ENCODE data around the gene KCNB1.

DNA sequence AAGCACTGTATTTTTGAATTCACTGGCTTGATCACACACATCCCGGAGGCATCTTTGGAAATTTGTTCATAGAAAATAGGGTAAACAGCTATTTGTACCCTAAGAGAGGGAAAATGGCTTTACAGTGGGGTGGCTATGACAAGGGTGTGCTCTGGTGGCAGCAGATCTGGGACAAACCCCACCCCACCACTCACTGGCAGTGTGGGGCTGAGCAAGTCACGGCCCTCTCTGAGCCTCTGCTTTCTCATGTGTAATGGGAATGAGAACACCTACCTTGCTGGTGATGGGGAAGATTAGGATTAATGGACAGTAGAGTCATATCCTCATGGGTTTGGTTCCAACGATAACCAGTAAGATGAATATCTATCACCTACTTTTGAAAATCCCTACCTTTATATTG lies 78.0 kb downstream of the KCNB1 start:
- TF ChIP-seq, protein P1, sequence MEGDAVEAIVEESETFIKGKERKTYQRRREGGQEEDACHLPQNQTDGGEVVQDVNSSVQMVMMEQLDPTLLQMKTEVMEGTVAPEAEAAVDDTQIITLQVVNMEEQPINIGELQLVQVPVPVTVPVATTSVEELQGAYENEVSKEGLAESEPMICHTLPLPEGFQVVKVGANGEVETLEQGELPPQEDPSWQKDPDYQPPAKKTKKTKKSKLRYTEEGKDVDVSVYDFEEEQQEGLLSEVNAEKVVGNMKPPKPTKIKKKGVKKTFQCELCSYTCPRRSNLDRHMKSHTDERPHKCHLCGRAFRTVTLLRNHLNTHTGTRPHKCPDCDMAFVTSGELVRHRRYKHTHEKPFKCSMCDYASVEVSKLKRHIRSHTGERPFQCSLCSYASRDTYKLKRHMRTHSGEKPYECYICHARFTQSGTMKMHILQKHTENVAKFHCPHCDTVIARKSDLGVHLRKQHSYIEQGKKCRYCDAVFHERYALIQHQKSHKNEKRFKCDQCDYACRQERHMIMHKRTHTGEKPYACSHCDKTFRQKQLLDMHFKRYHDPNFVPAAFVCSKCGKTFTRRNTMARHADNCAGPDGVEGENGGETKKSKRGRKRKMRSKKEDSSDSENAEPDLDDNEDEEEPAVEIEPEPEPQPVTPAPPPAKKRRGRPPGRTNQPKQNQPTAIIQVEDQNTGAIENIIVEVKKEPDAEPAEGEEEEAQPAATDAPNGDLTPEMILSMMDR (IDR thresholded peaks at IDR 0.05) = no peak
- TF ChIP-seq POLR2A (IDR thresholded peaks at IDR 0.05) = no peak
